NCI-H345 (cell line): ENCODE data around the gene SLC13A5.

ENCODE experiments used
- DNase-seq: peaks from one replicate; lab custom pipeline; 2025; lab: John Stamatoyannopoulos, UW

Gene SLC13A5

DNA sequence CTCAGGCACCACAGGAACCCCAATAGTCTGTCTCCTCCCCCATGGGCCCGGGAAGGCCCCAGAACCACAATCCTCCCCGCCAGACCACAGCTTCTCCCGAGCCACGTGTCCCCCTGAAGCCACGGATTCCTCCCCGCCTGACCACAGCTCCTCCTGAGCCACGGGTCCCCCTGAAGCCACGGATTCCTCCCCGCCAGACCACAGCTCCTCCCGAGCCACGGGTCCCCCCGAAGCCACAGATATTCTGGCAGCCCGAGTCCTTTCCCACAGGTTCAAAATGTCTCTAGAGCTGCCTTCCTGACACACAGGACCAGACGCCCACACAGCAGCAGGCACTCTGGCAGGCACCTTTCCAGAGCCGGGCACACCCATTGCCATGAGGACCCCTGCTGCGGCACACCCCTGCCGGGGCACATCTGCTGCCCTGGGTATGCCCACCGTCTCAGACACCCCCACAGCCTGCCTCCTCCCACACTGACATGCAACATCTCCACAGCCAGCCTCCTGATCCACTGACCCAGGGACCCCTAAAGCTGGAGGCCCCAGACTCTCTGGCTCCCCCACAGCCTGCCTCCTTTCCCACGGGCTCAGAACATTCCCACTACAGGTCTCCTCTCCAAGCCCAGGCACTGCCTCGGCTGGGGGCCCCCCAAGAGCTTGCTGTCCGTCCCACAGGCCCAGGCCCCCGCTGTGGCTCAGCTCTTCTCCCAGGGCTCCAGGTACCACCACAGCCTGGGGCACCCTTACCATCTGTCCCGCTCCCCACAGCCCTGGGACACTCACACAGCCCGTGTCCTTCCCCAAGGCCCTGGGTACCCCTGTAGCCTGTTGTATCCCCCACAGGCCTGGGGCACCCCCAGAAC lies 74.9 kb downstream of the SLC13A5 start:
- no peak for DNase-seq

DNA sequence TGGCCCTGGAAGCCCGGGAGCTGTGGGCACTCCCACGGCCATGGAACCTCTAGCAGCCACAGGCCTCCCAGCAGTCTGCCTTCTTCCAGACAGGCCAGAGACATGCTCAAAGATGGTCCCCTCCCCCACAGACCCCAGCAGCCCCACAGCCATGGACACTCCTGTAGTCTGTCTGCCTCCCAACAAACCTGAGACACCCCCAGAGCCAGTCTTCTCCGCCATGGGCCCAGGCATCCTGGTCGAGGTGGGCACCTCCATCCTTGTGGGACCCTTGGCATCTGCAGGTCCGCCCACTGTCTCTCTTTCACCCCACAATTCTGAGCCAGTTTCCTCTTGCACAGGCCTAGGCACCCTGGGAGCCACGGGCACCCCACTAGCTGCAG lies 75.7 kb downstream of the SLC13A5 start:
- no peak for DNase-seq

DNA sequence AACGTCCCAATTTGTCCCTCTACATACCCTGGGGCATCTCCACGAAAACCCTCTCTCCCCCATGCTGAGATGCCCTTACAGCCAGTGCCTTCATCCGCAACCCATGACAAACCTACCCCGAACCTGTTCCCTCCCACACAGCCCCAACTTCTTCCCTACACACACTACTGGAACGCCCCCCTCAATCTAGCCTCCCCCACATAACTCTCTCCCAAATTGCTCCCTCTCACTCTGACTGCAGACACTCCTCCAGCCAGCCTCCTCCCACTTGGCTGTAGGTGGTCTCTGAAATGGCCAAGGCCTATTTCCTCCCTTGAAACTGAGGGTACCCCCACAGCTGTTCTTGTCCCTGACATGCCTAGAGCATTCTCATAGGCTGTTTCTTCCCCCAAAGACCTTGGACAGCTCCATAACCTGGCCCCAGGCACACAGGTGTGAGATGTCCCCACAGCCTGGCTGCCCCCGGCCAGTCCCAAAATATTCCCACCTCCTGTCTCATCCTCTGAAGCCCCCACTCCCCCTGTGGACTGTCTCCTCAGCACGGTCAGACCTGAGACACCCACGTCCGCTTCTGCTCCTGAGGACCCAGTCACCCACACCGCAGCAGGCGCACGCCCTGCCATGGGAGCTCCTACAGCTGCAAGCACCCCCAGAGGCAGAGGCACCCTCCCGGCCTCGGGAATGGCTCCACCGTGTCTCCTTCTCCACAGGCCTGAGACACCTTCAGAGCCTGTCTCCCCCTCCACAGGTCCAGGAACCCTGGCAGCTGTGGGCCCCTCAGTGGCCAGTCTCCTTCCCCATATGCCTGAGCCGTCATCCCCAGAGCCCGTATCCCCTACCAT lies 76.3 kb downstream of the SLC13A5 start:
- no peak for DNase-seq

DNA sequence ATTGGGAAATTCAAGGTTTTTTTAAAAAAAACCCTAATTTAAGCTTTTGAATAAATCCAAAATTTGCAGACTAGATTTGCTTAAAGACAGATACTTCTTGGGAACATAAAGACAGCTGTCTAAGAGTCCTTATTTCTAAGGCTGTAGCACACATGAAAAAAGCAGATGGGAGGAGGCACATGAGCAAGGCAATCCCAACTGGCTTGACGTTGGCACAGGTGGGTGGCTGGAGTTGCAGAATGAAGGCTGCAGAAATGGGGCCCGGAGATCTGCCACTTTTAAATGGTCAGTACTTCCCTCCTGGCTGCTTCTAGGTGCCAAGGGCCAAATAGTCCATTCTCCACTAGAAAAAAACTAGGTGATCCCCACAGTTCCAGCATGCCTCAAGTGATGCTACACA lies 77.1 kb downstream of the SLC13A5 start:
- no peak for DNase-seq
